ENCODE results near the gene CRISPLD2.

Gene CRISPLD2

DNA sequence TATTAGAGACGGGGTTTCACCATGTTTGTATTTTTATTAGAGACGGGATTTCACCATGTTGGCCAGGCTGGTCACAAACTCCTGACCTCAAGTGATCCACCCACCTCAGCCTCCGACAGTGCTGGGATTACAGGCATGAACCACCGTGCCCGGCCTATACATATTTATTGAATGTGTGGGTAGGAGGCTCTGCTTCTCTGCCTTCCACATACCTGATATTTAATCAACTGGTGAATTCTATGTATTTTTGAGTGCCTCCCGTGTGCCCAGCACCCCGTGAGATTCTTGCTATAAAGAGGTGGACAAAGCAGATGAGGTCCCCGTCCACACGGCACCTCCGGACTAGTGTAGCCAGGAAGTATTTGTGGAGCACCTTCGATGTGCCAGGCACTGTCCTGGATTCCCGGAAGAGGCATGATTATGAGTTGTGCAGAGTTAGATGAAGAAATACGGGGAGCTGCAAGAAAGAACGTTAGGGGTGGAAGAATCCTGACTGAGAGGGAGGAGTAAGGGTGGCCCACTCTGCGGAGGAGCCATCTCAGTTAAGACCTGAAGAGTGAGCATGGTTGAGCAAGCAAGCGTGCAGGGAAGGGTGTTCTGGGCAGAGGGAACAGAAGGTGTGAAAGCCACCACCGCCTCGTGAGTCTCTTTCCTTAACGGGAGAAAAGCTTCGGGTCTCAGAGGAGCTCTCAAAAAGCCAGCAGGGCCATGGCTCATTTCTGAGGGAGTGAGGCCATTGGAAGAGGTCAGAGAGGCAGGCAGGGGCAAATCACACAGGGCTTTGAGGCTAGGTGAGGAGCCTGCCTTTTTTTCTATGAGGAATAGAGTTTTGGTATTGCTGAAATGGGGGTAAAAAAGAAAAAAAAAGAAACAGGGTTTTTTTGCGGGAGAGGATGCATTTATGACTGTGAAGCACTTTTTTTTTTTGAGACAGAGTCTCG is 21.2 kb downstream of the CRISPLD2 start:
- no peak for TF ChIP-seq CTCF (IDR thresholded peaks at IDR 0.05; ENCODE audit: control insufficient read depth, insufficient read depth, low read depth, low read length, missing control alignments)
- no peak for DNase-seq (ENCODE audit: low read depth)
- no peak overlapping the region for H3K4me3 ChIP-seq (ENCODE audit: control insufficient read depth, low read depth, low read length)

- TF ChIP-seq CTCF (IDR thresholded peaks at IDR 0.05; ENCODE audit: control insufficient read depth, insufficient read depth, low read depth, low read length, missing control alignments): no peak
- H3K4me3 ChIP-seq (ENCODE audit: control insufficient read depth, low read depth, low read length): no peak overlapping the region
- no peak for DNase-seq (ENCODE audit: low read depth)
Observed at GRCh38 chr16:84841787-84842300, 22.1 kb downstream of the CRISPLD2 start.

DNA sequence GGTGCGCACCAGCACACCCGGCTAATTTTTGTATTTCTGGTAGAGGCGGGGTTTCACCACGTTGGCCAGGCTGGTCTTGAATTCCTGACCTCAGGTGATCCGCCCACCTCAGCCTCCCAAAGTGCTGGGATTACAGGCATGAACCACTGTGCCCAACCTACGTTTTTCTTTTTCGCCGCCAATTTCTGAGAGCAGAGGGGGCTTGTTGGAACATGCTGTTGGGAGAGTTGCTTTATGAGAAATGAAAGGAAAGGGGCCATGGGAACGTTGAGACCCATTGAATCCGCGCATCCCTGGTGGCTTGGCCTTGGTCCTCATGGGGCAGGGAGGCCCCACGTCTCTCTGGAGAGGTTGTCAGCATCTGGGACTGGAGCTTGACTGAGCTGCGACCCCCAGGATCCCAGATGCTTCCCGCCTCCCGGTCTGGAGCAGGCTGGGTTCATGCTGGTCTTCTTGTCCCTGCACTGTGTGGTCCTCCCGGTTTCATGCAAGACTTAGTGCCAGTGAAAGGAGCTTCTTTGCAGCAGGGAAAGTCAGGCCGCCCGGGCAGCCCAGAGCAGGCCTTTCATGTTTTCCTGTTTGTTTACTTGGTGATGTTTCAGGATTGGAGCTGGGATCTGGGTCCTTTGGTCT is 22.8 kb downstream of the CRISPLD2 start:
- no peak overlapping the region for H3K4me3 ChIP-seq (ENCODE audit: control insufficient read depth, low read depth, low read length)
- TF ChIP-seq CTCF (IDR thresholded peaks at IDR 0.05; ENCODE audit: control insufficient read depth, insufficient read depth, low read depth, low read length, missing control alignments): no peak
- no peak for DNase-seq (ENCODE audit: low read depth)

DNA sequence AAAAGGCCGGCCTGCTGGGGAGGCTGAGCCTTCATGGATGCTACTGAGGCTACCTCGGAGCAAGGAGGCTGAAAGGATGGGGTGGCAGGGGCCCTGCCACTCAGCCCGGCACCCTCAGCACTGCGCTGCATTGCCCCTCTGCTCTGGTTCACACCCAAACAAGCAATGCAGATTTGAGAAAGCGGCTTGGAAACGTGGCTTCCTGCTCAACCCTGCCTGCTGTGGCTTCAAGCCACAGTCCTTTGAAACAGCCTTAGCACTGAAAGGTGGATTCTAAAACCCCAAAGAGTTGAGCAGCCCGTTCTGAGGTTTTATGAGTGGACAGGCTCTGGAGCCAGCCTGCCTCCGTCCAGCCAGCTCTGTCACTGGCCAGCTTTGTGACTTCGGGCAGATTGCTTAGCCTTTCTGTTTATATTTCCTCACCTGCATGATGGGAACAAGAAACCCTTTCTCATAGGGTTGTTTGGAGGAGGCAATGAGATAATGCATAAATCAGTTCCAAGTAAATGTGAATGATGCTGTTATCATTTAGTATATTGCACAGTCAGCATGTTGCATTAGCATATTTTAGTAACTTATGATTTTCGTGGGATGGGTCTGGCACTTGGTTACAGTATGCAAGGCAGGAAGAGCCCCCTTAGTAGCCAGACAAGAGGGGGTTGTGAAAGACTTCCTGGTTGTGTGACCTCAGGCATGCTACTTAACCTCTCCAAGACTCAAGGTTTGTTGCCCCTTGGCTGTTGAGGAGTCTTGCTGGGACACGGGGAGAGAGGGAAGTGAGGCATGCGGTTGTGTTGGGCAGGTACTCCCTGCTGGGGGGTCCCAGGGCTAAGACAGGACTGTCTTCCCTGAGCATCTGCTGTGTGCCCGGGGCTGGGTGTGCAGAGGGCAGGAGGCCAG is 23.6 kb downstream of the CRISPLD2 start:
- H3K4me3 ChIP-seq (ENCODE audit: control insufficient read depth, low read depth, low read length): no peak overlapping the region
- no peak for TF ChIP-seq CTCF (IDR thresholded peaks at IDR 0.05; ENCODE audit: control insufficient read depth, insufficient read depth, low read depth, low read length, missing control alignments)
- DNase-seq (ENCODE audit: low read depth): no peak

DNA sequence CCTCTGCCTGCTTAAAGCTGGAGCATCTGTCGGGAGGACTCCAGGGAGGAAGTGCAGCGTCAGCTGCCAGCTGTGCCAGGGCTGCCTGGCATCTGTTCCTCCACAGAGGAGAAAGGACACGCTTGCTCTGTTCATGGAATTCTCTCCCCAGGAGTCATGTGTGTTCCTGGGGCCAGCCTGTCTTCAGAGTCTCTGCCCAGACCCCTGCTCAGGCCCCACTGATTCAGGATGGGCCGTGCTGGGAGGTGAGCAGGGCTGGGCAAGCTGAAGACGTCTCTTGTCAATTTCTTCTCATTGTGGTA is 24.2 kb downstream of the CRISPLD2 start:
- DNase-seq (ENCODE audit: low read depth): no peak
- no peak for TF ChIP-seq CTCF (IDR thresholded peaks at IDR 0.05; ENCODE audit: control insufficient read depth, insufficient read depth, low read depth, low read length, missing control alignments)
- no peak overlapping the region for H3K4me3 ChIP-seq (ENCODE audit: control insufficient read depth, low read depth, low read length)

All from AG09309 (cell line).